ENCODE data around the gene POLD2.

The POLD2 gene

GRCh38 chr7:44106311-44107065 is 16.9 kb downstream of the POLD2 start:
- in situ Hi-C loops (cut with MboI; ENCODE audit: low sequenced_read_pairs, unreplicated experiment), result no loop called here
- DNase-seq (ENCODE audit: low spot score), result no peak
- TF ChIP-seq, protein P1, sequence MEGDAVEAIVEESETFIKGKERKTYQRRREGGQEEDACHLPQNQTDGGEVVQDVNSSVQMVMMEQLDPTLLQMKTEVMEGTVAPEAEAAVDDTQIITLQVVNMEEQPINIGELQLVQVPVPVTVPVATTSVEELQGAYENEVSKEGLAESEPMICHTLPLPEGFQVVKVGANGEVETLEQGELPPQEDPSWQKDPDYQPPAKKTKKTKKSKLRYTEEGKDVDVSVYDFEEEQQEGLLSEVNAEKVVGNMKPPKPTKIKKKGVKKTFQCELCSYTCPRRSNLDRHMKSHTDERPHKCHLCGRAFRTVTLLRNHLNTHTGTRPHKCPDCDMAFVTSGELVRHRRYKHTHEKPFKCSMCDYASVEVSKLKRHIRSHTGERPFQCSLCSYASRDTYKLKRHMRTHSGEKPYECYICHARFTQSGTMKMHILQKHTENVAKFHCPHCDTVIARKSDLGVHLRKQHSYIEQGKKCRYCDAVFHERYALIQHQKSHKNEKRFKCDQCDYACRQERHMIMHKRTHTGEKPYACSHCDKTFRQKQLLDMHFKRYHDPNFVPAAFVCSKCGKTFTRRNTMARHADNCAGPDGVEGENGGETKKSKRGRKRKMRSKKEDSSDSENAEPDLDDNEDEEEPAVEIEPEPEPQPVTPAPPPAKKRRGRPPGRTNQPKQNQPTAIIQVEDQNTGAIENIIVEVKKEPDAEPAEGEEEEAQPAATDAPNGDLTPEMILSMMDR (IDR thresholded peaks at IDR 0.05; ENCODE audit: borderline replicate concordance, control extremely low read depth, extremely low read depth, insufficient read depth, missing control alignments), result no peak

DNA sequence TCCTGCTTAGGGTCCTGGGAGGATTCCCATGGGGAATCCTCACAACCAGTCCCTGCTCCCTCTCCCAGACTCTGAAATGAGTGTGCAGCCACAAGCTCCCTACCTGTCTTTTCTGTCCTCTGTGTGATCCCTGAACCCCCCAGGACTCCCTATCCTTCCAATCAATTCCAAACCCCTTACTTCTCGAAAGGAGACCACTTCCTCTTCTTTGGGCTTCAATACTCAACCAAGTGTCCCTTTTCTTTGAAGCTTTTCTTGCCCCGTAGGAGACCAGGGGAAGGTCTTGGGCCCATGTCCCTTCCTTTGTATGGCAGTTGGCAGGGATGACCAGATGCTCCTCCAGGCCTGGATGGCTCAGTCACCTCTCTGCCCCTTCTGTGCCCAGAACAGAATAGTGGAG is 17.5 kb downstream of the POLD2 start:
- TF ChIP-seq, protein P1 (IDR thresholded peaks at IDR 0.05; ENCODE audit: borderline replicate concordance, control extremely low read depth, extremely low read depth, insufficient read depth, missing control alignments), result no peak
- DNase-seq (ENCODE audit: low spot score), result no peak
- in situ Hi-C loops (cut with MboI; ENCODE audit: low sequenced_read_pairs, unreplicated experiment), result no loop called here

GRCh38 chr7:44104860-44105771 is 18.2 kb downstream of the POLD2 start:
- peak; percentile 43 for DNase-seq (ENCODE audit: low spot score)
- in situ Hi-C loops (cut with MboI; ENCODE audit: low sequenced_read_pairs, unreplicated experiment), result no loop called here
- TF ChIP-seq, protein P1 (IDR thresholded peaks at IDR 0.05; ENCODE audit: borderline replicate concordance, control extremely low read depth, extremely low read depth, insufficient read depth, missing control alignments), result no peak

DNA sequence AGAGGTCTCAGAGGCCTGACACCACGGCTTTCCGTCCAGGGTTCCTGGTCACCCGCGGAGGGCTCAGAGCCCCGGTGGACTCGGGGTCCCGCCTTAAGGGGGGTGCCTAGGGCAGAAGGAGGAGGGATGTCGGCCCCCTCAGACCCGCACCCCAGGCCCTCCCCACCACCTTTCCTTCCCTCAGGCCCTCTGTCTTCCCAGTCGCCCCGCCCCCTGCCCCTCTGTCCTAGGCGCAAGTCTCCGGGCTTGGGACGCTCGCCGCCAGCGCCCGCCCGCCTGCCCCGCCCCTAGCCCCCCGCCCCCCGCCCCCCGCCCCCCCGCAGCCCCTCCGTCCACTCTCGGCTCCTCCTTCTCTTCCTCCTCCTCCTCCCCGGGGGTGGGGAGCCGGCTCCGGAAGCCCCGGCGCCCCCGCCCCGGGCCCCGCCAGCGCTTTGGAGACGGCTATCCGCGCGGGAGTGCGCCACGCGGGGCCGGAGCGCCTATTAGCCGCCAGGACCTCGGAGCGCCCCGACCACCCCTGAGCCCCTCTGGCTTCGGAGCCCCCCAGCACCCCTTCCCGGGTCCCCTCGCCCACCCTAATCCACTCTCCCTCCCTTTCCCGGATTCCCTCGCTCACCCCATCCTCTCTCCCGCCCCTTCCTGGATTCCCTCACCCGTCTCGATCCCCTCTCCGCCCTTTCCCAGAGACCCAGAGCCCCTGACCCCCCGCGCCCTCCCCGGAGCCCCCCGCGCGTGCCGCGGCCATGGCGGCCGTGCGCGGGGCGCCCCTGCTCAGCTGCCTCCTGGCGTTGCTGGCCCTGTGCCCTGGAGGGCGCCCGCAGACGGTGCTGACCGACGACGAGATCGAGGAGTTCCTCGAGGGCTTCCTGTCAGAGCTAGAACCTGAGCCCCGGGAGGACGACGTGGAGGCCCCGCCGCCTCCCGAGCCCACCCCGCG is 19.2 kb downstream of the POLD2 start, which contains the start of gene AEBP1:
Gene AEBP1 (plus strand): TSS at position 423 of the 937 bp plus-strand sequence. CDS start 321 bp downstream, at position 744.
- peak; percentile 70 for DNase-seq (ENCODE audit: low spot score)
- TF ChIP-seq, protein P1 (IDR thresholded peaks at IDR 0.05; ENCODE audit: borderline replicate concordance, control extremely low read depth, extremely low read depth, insufficient read depth, missing control alignments), result peak; percentile 5
- in situ Hi-C loops (cut with MboI; ENCODE audit: low sequenced_read_pairs, unreplicated experiment), result no loop called here

- in situ Hi-C loops (cut with MboI; ENCODE audit: low sequenced_read_pairs, unreplicated experiment), result no loop called here
- DNase-seq (ENCODE audit: low spot score), result no peak
- TF ChIP-seq, protein P1 (IDR thresholded peaks at IDR 0.05; ENCODE audit: borderline replicate concordance, control extremely low read depth, extremely low read depth, insufficient read depth, missing control alignments), result no peak
Measured at GRCh38 chr7:44103566-44103922, 19.8 kb downstream of the POLD2 start.
